Stimulated activated naive B cell treated with anti-CD40 and anti-IgM and Interleukin-4, amounts not matched to agents 10 μg/mL and 1 μg/mL and 100 μg/mL, for 72 hours (primary cell): ENCODE results near the gene SFSWAP.
"Not testable (repeated sequence)": the region's sequence is repeated elsewhere in the genome, so short reads cannot be mapped to it uniquely, and the experiment has no call there.

Experiments used
- ATAC-seq, 2 donors: fragments of 150-1000 bp; cut with Tn5 transposase; replicated peaks; 2 replicates each; pipeline ENCODE4 v1.10.0; 2021; ENCODE audit warnings: moderate library complexity in 1 of 2
- DNase-seq: peaks from one replicate; pipeline ENCODE4 v3.0.0; 2021
- H3K27ac Mint-ChIP-seq: one replicate; pipeline ENCODE4 v1.8.0; 2022; ENCODE audit warnings: mild to moderate bottlenecking, mixed read lengths
- H3K27me3 Mint-ChIP-seq, 2 donors: one replicate each; pipeline ENCODE4 v1.8.0; 2022; ENCODE audit warnings: mixed read lengths in 2 of 2
- H3K36me3 Mint-ChIP-seq, 2 donors: one replicate each; pipeline ENCODE4 v1.8.0; 2022; ENCODE audit warnings: mixed read lengths in 2 of 2, mild to moderate bottlenecking in 1 of 2
- H3K4me1 Mint-ChIP-seq, 2 donors: one replicate each; pipeline ENCODE4 v1.8.0; 2022; ENCODE audit warnings: mixed read lengths in 2 of 2, mild to moderate bottlenecking in 1 of 2
- H3K4me3 Mint-ChIP-seq, 2 donors: one replicate each; pipeline ENCODE4 v1.8.0; 2022; ENCODE audit warnings: mild to moderate bottlenecking in 2 of 2, mixed read lengths in 2 of 2, moderate library complexity in 1 of 2
- H3K9me3 Mint-ChIP-seq, 2 donors: one replicate each; pipeline ENCODE4 v1.8.0; 2022; ENCODE audit warnings: mixed read lengths in 2 of 2, mild to moderate bottlenecking in 1 of 2

SFSWAP gene

GRCh38 chr12:131728720-131729119 lies 17.8 kb downstream of the SFSWAP start:
- ATAC-seq (no peak), DNase-seq (no peak)
- Mint-ChIP-seq H3K27ac (no peak overlapping the region), H3K9me3 (no peaks in the 10 kb centered on the region), H3K27me3 (no peaks in the 10 kb centered on the region), H3K4me3 (no peak overlapping the region), H3K36me3 (peaks cover 58 to 62% of the 10 kb centered on the region in 2 donors), H3K4me1 (peaks cover 0 to under 1% of the 10 kb centered on the region in 2 donors)

- no peak overlapping the region for H3K27ac Mint-ChIP-seq
- no peak overlapping the region for H3K4me3 Mint-ChIP-seq
- H3K4me1 Mint-ChIP-seq = no peaks in the 10 kb centered on the region
- ATAC-seq (no peak), DNase-seq (no peak)
- H3K27me3 Mint-ChIP-seq = no peaks in the 10 kb centered on the region
- H3K9me3 Mint-ChIP-seq = no peaks in the 10 kb centered on the region
- peaks cover 65 to 66% of the 10 kb centered on the region in 2 donors for H3K36me3 Mint-ChIP-seq
Measured at GRCh38 chr12:131729254-131729955, 18.5 kb downstream of the SFSWAP start.

- no peak overlapping the region for H3K4me3 Mint-ChIP-seq
- H3K36me3 Mint-ChIP-seq = peaks cover 60 to 63% of the 10 kb centered on the region in 2 donors
- no peaks in the 10 kb centered on the region for H3K9me3 Mint-ChIP-seq
- DNase-seq (no peak), ATAC-seq (no peak)
- H3K27ac Mint-ChIP-seq = no peak overlapping the region
- H3K27me3 Mint-ChIP-seq = no peaks in the 10 kb centered on the region
- peaks cover 0 to 6% of the 10 kb centered on the region in 2 donors for H3K4me1 Mint-ChIP-seq
Measured at GRCh38 chr12:131732996-131733615, 22.2 kb downstream of the SFSWAP start.

- Mint-ChIP-seq H3K27ac (peak overlapping the region; percentile 10), H3K4me3 (no peak overlapping the region), H3K36me3 (peaks cover 54 to 58% of the 10 kb centered on the region in 2 donors), H3K9me3 (no peaks in the 10 kb centered on the region), H3K4me1 (peaks cover 0 to 6% of the 10 kb centered on the region in 2 donors), H3K27me3 (no peaks in the 10 kb centered on the region)
- ATAC-seq (no peak), DNase-seq (no peak)
Measured at GRCh38 chr12:131733874-131734273, 23.0 kb downstream of the SFSWAP start.

GRCh38 chr12:131734336-131735152 lies 23.7 kb downstream of the SFSWAP start:
- H3K4me1 Mint-ChIP-seq = peaks cover 0 to 6% of the 10 kb centered on the region in 2 donors
- no peak for ATAC-seq
- H3K27ac Mint-ChIP-seq = peak overlapping the region; percentile 10
- H3K36me3 Mint-ChIP-seq = peaks cover 48 to 52% of the 10 kb centered on the region in 2 donors
- DNase-seq = no peak
- H3K9me3 Mint-ChIP-seq = no peaks in the 10 kb centered on the region
- H3K4me3 Mint-ChIP-seq = no peak overlapping the region
- no peaks in the 10 kb centered on the region for H3K27me3 Mint-ChIP-seq

GRCh38 chr12:131735153-131735456 lies 24.2 kb downstream of the SFSWAP start:
- Mint-ChIP-seq H3K9me3 (no peaks in the 10 kb centered on the region), H3K4me3 (no peak overlapping the region), H3K4me1 (peaks cover 0 to 6% of the 10 kb centered on the region in 2 donors), H3K36me3 (peaks cover 49 to 54% of the 10 kb centered on the region in 2 donors), H3K27ac (no peak overlapping the region), H3K27me3 (no peaks in the 10 kb centered on the region)
- DNase-seq (no peak), ATAC-seq (no peak)

GRCh38 chr12:131735476-131736445 lies 24.9 kb downstream of the SFSWAP start:
- Mint-ChIP-seq H3K27me3 (no peaks in the 10 kb centered on the region), H3K4me1 (peaks cover 0 to 6% of the 10 kb centered on the region in 2 donors), H3K4me3 (no peak overlapping the region), H3K36me3 (peaks cover 45 to 56% of the 10 kb centered on the region in 2 donors), H3K9me3 (no peaks in the 10 kb centered on the region), H3K27ac (peak overlapping the region; percentile 88)
- DNase-seq (no peak), ATAC-seq (no peak)

GRCh38 chr12:131736446-131737149 lies 25.7 kb downstream of the SFSWAP start:
- no peak overlapping the region for H3K4me3 Mint-ChIP-seq
- H3K9me3 Mint-ChIP-seq = no peaks in the 10 kb centered on the region
- peaks cover 0 to 6% of the 10 kb centered on the region in 2 donors for H3K4me1 Mint-ChIP-seq
- DNase-seq (no peak), ATAC-seq (no peak)
- peak overlapping the region; percentile 79 for H3K27ac Mint-ChIP-seq
- H3K27me3 Mint-ChIP-seq = no peaks in the 10 kb centered on the region
- peaks cover 39 to 53% of the 10 kb centered on the region in 2 donors for H3K36me3 Mint-ChIP-seq

GRCh38 chr12:131737150-131737827 lies 26.4 kb downstream of the SFSWAP start:
- Mint-ChIP-seq H3K27ac (peak overlapping the region; percentile 79), H3K4me3 (no peak overlapping the region), H3K27me3 (no peaks in the 10 kb centered on the region), H3K9me3 (no peaks in the 10 kb centered on the region), H3K4me1 (peaks cover 3 to 6% of the 10 kb centered on the region in 2 donors), H3K36me3 (peaks cover 44 to 59% of the 10 kb centered on the region in 2 donors)
- no peak for DNase-seq
- ATAC-seq = no peak

GRCh38 chr12:131738196-131738595 lies 27.3 kb downstream of the SFSWAP start:
- Mint-ChIP-seq H3K4me3 (no peak overlapping the region), H3K36me3 (peaks cover 42 to 59% of the 10 kb centered on the region in 2 donors), H3K4me1 (peaks cover 3 to 6% of the 10 kb centered on the region in 2 donors), H3K9me3 (peaks cover 4 to 7% of the 10 kb centered on the region in 2 donors), H3K27ac (no peak overlapping the region), H3K27me3 (no peaks in the 10 kb centered on the region)
- DNase-seq = no peak
- no peak for ATAC-seq

- H3K36me3 Mint-ChIP-seq = peaks cover 48 to 68% of the 10 kb centered on the region in 2 donors
- ATAC-seq (no peak), DNase-seq (no peak)
- peaks cover 10 to 17% of the 10 kb centered on the region in 2 donors for H3K9me3 Mint-ChIP-seq
- no peak overlapping the region for H3K4me3 Mint-ChIP-seq
- H3K27me3 Mint-ChIP-seq = no peaks in the 10 kb centered on the region
- peaks cover 3 to 6% of the 10 kb centered on the region in 2 donors for H3K4me1 Mint-ChIP-seq
- H3K27ac Mint-ChIP-seq = peak overlapping the region; percentile 39
Measured at GRCh38 chr12:131740626-131741025, 29.7 kb downstream of the SFSWAP start.

GRCh38 chr12:131742761-131743160 lies 31.9 kb downstream of the SFSWAP start:
- not testable (repeated sequence) for DNase-seq, ATAC-seq, H3K27ac Mint-ChIP-seq, H3K4me1 Mint-ChIP-seq, H3K4me3 Mint-ChIP-seq, H3K27me3 Mint-ChIP-seq
- H3K9me3 Mint-ChIP-seq = peaks cover 10 to 17% of the 10 kb centered on the region in 2 donors
- peaks cover 53 to 77% of the 10 kb centered on the region in 2 donors for H3K36me3 Mint-ChIP-seq

GRCh38 chr12:131743410-131743809 lies 32.5 kb downstream of the SFSWAP start:
- Mint-ChIP-seq H3K36me3 (peaks cover 54 to 75% of the 10 kb centered on the region in 2 donors), H3K9me3 (peaks cover 10 to 17% of the 10 kb centered on the region in 2 donors)
- DNase-seq, H3K27ac Mint-ChIP-seq, H3K27me3 Mint-ChIP-seq, H3K4me1 Mint-ChIP-seq, ATAC-seq, H3K4me3 Mint-ChIP-seq: not testable (repeated sequence)
